SK-N-MC (cell line): ENCODE data around the gene LY86.
"Not testable (repeated sequence)": the region's sequence is repeated elsewhere in the genome, so short reads cannot be mapped to it uniquely, and the experiment has no call there.

ENCODE experiments used
- DNase-seq: peaks from one replicate; pipeline ENCODE4 v3.0.0-alpha.2; 2011; ENCODE audit warnings: low read depth, low spot score
- H3K27ac ChIP-seq: fragments of 200-600 bp; sonication (generic); 2 replicates; pipeline ENCODE4 v1.5.1; 2016; ENCODE audit warnings: mixed run types
- H3K36me3 ChIP-seq: fragments of 200-600 bp; sonication (generic); 2 replicates; pipeline ENCODE4 v1.6.1; 2017; ENCODE audit warnings: antibody characterized with exemption, low read length, mixed read lengths; ENCODE audit not compliant: insufficient read depth
- H3K4me3 ChIP-seq: fragments of 200-600 bp; sonication (generic); 2 replicates; pipeline ENCODE4 v1.5.1; 2016
- H3K9ac ChIP-seq: fragments of 200-600 bp; sonication (generic); 2 replicates; pipeline ENCODE4 v1.8.0; 2017; ENCODE audit warnings: mixed run types, mixed read lengths; ENCODE audit not compliant: insufficient read length
- H3K9me3 ChIP-seq: fragments of 200-600 bp; sonication (generic); 2 replicates; pipeline ENCODE4 v1.6.1; 2017; ENCODE audit warnings: low read depth, mild to moderate bottlenecking, antibody characterized with exemption, low read length, moderate library complexity, mixed read lengths
- EZH2 ChIP-seq: fragments of 200-600 bp; sonication (generic); IDR thresholded peaks from one replicate; pipeline ENCODE4 v1.6.1; 2017; ENCODE audit warnings: antibody characterized with exemption
- FOXP2 ChIP-seq: optimal IDR thresholded peaks from 2 replicates; pipeline ENCODE3; 2011; ENCODE audit warnings: mild to moderate bottlenecking, moderate library complexity; ENCODE audit not compliant: insufficient read depth; ENCODE audit errors: extremely low read length, control extremely low read depth
- POLR2AphosphoS5 ChIP-seq: IDR thresholded peaks from 2 replicates; pipeline ENCODE4 v1.6.1; 2012; ENCODE audit warnings: mild to moderate bottlenecking, low read depth, low read length, borderline replicate concordance

The LY86 gene

DNA sequence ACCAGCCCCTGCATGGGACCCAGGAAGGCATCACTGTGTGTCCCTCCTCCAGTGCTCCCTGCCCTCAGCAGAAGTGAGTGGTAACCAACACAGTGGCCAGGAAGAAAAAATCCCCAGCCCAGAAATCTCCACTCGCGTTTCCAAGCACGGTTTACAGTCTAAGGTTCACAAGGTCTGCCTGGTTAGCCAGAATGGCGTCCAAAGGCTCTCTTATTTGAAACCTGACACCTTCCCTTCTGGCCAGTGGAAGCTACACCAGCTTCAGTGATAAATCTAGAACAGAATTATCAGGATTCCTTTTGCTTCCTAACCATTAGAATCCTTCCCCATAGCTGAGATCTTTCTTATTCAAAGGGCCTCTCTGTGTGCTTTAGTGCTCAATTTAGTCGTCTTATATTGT is 9.2 kb downstream of the LY86 start:
- Histone ChIP-seq H3K9ac (no peak overlapping the region), H3K4me3 (no peak overlapping the region), H3K9me3 (no peaks in the 10 kb centered on the region), H3K36me3 (no peaks in the 10 kb centered on the region), H3K27ac (no peak overlapping the region)
- TF ChIP-seq POLR2AphosphoS5 (no peak), EZH2 (no peak), FOXP2 (no peak)
- no peak for DNase-seq

DNA sequence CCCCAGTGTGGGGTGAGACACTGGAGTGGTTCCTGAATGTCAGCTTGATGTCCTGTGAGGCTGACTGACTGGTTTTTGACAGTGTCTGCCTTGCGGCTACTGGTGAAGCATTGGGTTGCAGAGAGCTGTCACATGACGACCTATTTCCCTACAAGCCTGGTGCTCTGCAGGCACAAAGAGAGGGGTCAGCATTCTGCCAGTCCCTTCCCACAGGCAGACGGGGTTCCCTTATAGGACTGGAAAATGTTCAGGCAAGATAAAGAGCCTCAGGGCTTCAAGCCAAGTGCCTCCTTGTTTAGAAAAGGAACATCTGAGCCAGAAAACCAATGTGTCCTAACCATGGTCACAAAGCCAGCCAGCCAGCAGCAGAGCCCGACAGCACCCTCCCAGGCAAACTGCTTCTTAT is 11.0 kb downstream of the LY86 start:
- Histone ChIP-seq H3K27ac (no peak overlapping the region), H3K9me3 (peaks cover 2% of the 10 kb centered on the region; the same call in 1 of the 2 replicates), H3K9ac (no peak overlapping the region), H3K36me3 (no peaks in the 10 kb centered on the region), H3K4me3 (no peak overlapping the region)
- DNase-seq: no peak
- no peak for TF ChIP-seq POLR2AphosphoS5
- TF ChIP-seq FOXP2: no peak
- TF ChIP-seq EZH2: no peak

DNA sequence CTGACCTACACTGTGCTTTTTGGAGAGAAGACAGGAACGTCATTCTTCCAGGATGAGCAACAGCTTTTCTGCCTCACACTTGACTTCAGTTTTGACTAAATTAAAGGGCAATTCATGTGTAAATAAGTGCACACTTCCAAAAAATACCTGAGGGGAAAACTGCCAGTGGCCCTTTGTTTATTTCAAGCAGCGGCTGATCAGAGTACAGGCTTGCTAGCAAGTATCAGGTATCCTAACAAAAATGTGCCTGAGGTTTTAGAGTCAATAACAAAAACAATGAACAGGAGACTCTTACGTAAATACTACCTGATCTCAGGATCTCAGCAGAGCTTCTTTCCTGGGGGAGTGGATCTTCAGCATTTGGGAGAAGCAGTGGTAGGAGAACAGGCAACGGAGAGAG is 12.4 kb downstream of the LY86 start:
- no peak for DNase-seq
- TF ChIP-seq POLR2AphosphoS5 (no peak), FOXP2 (no peak), EZH2 (no peak)
- Histone ChIP-seq H3K27ac (no peak overlapping the region), H3K9me3 (peaks cover 4% of the 10 kb centered on the region; the same call in 1 of the 2 replicates), H3K4me3 (no peak overlapping the region), H3K36me3 (no peaks in the 10 kb centered on the region), H3K9ac (no peak overlapping the region)

DNA sequence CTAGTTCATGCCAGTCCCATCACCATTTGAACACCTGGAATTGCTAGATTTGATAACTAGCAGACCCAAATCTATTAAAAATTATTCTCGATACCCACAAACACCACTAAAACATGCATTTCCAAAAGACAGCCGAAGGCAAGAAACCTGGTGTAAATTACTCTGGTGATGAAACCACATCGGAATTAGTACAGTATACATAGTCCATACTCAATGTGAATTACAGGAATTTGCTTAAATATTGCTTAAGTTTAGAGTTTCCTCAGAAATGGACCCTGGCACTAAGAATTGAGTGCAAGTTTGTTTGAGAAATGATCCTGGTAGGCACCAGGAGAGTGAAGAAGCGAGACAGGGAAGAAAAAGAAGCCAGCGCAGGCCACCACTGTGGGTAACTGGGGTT is 13.7 kb downstream of the LY86 start:
- Histone ChIP-seq H3K4me3 (no peak overlapping the region), H3K36me3 (no peaks in the 10 kb centered on the region), H3K9ac (no peak overlapping the region), H3K27ac (no peak overlapping the region), H3K9me3 (peaks cover 4% of the 10 kb centered on the region; the same call in 1 of the 2 replicates)
- TF ChIP-seq FOXP2: no peak
- no peak for TF ChIP-seq POLR2AphosphoS5
- TF ChIP-seq EZH2: no peak
- no peak for DNase-seq

DNA sequence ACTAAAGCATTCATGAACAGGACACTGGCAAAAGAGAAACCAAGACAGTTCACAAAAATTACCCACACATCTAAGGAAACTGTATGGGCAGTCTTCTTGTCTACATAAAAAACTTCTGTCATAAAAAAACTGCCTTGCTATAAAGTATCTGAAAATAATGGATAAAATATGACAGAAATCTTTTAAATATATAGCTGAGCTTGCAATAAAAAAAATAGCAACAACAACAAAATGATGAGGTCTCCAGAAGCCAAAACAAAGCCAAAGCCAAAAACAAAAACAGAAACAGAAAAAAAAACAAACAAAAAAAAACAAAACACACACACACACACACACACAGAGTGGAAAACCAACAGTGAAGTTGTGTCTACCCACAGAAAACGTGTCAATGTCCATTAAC is 14.8 kb downstream of the LY86 start:
- H3K36me3 ChIP-seq: no peaks in the 10 kb centered on the region
- no peak overlapping the region for H3K4me3 ChIP-seq
- no peak overlapping the region for H3K9ac ChIP-seq
- no peak for DNase-seq
- no peak overlapping the region for H3K27ac ChIP-seq
- TF ChIP-seq FOXP2: no peak
- TF ChIP-seq EZH2: no peak
- no peak for TF ChIP-seq POLR2AphosphoS5
- peaks cover 4% of the 10 kb centered on the region; the same call in 1 of the 2 replicates for H3K9me3 ChIP-seq

DNA sequence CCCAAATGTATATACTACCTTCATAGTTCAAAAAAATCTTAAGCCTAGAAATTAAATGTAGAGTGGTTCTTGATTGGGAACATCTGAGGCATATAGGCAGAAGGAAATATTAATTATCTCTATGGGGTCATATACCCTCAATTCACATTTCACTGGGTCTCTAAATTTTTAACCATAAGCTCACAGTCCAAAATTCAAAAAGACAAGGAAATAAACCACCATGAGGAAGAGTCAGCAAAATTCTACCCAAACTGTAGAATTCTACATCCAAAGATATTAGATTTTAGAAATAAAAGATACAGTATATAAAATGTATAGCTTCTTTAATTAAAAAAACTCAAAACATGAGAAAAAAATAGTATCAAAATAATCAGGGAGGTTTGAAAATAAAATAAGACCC is 15.5 kb downstream of the LY86 start:
- no peak for TF ChIP-seq POLR2AphosphoS5
- no peak for TF ChIP-seq EZH2
- TF ChIP-seq FOXP2: no peak
- H3K9ac ChIP-seq: no peak overlapping the region
- no peak overlapping the region for H3K27ac ChIP-seq
- H3K9me3 ChIP-seq: peaks cover 4% of the 10 kb centered on the region; the same call in 1 of the 2 replicates
- no peaks in the 10 kb centered on the region for H3K36me3 ChIP-seq
- DNase-seq: no peak
- no peak overlapping the region for H3K4me3 ChIP-seq

DNA sequence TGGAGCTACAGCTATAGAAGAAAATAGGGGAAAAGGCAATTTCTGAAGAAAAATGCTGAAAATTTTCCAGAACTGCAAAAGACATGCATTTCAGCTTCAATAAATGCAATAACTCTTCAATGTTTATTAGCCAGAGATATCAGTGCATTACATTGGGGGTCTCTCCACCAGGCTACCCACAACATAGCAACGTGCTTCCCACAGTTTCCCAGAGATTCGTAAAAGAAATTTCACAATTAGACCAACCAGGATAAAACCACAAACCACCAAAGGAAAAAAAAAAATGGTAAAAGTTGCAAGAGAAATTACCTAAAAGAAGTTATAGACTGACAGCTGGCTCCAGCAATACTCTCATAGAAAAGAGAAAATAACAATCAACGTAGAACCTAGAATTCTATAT is 16.0 kb downstream of the LY86 start:
- H3K36me3 ChIP-seq: no peaks in the 10 kb centered on the region
- H3K9ac ChIP-seq: no peak overlapping the region
- TF ChIP-seq POLR2AphosphoS5: no peak
- no peak for TF ChIP-seq FOXP2
- TF ChIP-seq EZH2: no peak
- no peak for DNase-seq
- H3K9me3 ChIP-seq: peaks cover 4% of the 10 kb centered on the region; the same call in 1 of the 2 replicates
- H3K27ac ChIP-seq: no peak overlapping the region
- no peak overlapping the region for H3K4me3 ChIP-seq

DNA sequence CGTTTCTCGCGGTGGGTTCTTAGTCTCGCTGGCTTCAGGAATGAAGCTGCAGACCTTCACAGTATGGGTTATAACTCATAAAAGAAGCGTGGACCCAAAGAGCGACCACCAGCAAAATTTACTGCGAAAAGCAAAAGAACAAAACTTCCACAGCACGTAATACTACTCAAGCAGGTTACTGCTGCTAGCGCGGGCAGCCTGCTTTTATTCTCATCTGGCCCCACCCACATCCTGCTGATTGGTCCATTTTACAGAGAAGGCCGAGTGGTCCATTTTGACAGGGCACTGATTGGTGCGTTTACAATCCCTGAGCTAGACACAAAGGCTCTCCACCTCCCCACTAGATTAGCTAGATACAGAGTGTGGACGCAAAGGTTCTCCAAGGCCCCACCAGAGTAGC is 17.4 kb downstream of the LY86 start:
- TF ChIP-seq FOXP2 (no peak), EZH2 (no peak)
- no peak overlapping the region for H3K27ac ChIP-seq
- DNase-seq: no peak
- H3K4me3 ChIP-seq: no peak overlapping the region
- H3K9ac ChIP-seq: no peak overlapping the region
- H3K9me3 ChIP-seq: peaks cover 4% of the 10 kb centered on the region; the same call in 1 of the 2 replicates
- H3K36me3 ChIP-seq: no peaks in the 10 kb centered on the region

DNA sequence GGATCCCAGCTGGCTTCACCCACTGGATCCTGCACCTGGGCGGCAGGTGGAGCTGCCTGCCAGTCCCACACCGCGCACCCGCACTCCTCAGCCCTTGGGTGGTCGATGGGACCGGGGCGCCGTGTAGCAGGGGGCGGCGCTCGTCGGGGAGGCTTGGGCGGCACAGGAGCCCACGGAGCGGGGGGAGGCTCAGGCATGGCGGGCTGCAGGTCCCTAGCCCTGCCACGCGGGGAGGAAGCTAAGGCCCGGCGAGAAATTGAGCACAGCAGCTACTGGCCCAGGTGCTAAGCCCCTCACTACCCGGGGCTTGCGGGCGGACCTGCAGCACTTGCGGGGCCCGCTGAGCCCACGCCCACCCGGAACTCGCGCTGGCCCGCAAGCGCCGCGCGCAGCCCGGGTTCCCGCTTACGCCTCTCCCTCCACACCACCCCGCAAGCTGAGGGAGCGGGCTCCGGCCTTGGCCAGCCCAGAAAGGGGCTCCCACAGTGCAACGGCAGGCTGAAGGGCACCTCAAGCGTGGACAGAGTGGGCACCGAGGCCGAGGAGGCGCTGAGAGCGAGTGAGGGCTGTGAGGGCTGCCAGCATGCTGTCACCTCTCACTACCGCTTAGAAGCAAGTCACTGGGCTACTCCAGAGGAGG is 18.0 kb downstream of the LY86 start:
- not testable (repeated sequence) for H3K4me3 ChIP-seq, H3K9me3 ChIP-seq, H3K27ac ChIP-seq, DNase-seq, H3K9ac ChIP-seq, H3K36me3 ChIP-seq
